IPS-18a (cell line): ENCODE results near the gene ZNF79.
A peak's percentile ranks its signal among the peaks of the same experiment; 100 is the strongest.

Experiments
- H3K27ac ChIP-seq: one replicate; pipeline ENCODE4 v1.5.1; 2013; ENCODE audit warnings: low read length
- H3K27me3 ChIP-seq: one replicate; pipeline ENCODE4 v1.6.1; 2013; ENCODE audit warnings: mild to moderate bottlenecking, low read length; ENCODE audit not compliant: control insufficient read depth, insufficient read depth
- H3K36me3 ChIP-seq: one replicate; pipeline ENCODE4 v1.6.1; 2013; ENCODE audit warnings: low read depth, low read length; ENCODE audit not compliant: control insufficient read depth
- H3K4me1 ChIP-seq: one replicate; pipeline ENCODE4 v1.6.1; 2013; ENCODE audit warnings: low read depth, low read length; ENCODE audit not compliant: control insufficient read depth
- H3K4me3 ChIP-seq: one replicate; pipeline ENCODE4 v1.5.1; 2013; ENCODE audit warnings: low read length
- H3K9ac ChIP-seq: one replicate; pipeline ENCODE4 v1.6.1; 2013; ENCODE audit warnings: mild to moderate bottlenecking, low read length, moderate library complexity
- H3K9me3 ChIP-seq: one replicate; pipeline ENCODE4 v1.6.1; 2013; ENCODE audit warnings: low read depth, low read length; ENCODE audit not compliant: control insufficient read depth

Gene ZNF79

GRCh38 chr9:127390563-127390962 is 33.6 kb upstream of the ZNF79 start:
- Histone ChIP-seq H3K9ac (no peak overlapping the region), H3K4me1 (no peaks in the 10 kb centered on the region), H3K27me3 (no peaks in the 10 kb centered on the region), H3K27ac (no peak overlapping the region), H3K9me3 (no peaks in the 10 kb centered on the region), H3K4me3 (no peak overlapping the region), H3K36me3 (no peaks in the 10 kb centered on the region)

DNA sequence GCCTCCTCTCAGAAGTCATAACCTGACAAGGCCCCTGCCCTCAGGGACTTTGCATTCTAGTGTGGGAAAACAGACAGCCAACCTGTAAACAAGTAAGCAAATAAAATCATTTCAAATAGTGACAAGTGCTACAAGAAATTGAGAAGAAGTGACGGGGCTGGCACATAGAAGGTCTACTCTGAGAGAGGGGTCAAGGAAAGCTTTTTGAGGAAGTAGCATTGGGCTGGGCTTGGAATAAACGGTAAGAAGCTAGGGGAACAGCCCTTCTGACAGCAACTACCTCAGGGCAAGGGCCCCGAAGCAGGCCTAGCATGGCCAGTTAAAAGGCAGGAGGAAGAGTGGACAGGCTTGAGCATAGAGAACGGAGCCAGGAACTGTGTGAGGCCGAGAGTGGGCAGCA is 32.0 kb upstream of the ZNF79 start:
- H3K36me3 ChIP-seq: no peaks in the 10 kb centered on the region
- H3K27me3 ChIP-seq: no peaks in the 10 kb centered on the region
- H3K4me1 ChIP-seq: peaks cover 4% of the 10 kb centered on the region
- H3K9ac ChIP-seq: no peak overlapping the region
- no peaks in the 10 kb centered on the region for H3K9me3 ChIP-seq
- H3K27ac ChIP-seq: no peak overlapping the region
- H3K4me3 ChIP-seq: no peak overlapping the region

DNA sequence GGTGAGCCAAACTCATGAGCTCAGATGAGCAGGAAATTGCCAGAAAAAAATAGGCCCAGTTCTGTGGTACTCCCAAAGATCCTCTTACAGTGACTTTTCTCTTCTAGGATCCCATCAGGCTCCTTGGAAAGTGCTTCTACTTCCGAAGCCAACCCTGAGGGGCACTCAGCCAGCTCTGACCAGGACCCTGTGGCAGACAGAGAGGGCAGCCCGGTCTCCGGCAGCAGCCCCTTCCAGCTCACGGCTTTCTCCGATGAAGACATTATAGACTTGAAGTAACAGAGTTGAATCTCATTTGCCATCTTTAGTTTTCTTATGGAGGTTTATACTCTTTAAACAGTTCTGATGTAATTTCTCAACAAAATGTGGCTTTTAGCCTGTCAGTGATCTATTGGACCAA is 31.2 kb upstream of the ZNF79 start:
- Histone ChIP-seq H3K4me3 (no peak overlapping the region), H3K36me3 (no peaks in the 10 kb centered on the region), H3K9ac (no peak overlapping the region), H3K9me3 (no peaks in the 10 kb centered on the region), H3K27me3 (no peaks in the 10 kb centered on the region), H3K27ac (no peak overlapping the region), H3K4me1 (peaks cover 4% of the 10 kb centered on the region)

DNA sequence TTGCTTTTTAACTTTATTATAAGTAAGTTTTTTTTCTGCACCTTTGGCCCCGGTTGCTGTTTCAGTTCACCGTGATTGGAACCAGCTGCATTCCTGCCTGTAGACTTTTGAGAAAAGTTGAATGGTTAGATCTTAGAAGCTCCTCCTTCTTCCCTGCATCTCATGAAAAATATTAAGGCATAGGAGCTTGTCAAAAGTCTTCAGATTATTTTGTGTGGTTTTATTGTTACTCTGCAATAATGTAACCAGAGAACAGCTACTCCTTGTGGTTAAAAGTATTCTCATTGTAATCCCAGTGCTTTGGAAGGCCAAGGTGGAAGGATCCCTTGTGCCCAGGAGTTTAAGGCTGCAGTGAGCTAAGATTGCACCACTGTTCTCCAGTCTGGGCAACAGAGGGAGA is 30.5 kb upstream of the ZNF79 start:
- Histone ChIP-seq H3K9me3 (no peaks in the 10 kb centered on the region), H3K4me3 (no peak overlapping the region), H3K9ac (no peak overlapping the region), H3K27me3 (no peaks in the 10 kb centered on the region), H3K36me3 (no peaks in the 10 kb centered on the region), H3K4me1 (peaks cover 9% of the 10 kb centered on the region), H3K27ac (no peak overlapping the region)

DNA sequence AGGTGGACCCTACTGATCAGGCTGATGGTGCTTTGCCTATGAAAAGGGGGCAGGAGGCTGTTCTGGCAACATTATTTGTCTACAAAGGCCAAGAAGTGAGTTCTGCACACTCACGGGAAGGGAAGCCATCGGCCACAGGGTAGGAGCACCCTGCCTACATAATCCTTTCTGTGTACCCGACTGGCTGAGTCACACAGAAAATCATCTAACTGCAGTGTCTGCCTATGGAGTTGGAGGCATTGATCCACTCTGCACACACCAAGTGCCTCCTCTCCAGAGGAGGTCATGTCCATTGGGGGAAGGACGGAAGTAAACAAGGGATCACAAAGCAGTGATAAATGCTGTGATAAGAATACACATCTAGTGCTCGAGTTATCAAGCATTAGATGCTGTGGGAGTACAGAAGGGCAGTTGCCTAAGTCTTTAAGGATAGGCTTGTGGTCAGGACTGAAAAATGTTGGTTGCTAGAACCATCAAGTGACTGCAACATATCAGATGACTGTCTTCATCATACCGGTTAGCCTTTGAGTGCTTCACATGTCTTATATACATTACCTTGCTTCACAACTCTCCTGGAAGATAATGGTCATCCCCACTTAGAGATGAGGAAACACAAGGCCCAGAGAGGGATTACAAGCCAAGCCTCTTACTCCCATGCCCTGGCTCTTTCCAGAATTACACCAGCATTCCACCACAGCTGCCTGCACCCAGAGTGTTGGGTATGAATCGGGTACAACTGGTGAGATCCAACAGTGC is 28.5 kb upstream of the ZNF79 start:
- Histone ChIP-seq H3K36me3 (peaks cover 2% of the 10 kb centered on the region), H3K9me3 (no peaks in the 10 kb centered on the region), H3K4me3 (peak overlapping the region; percentile 67), H3K9ac (peak overlapping the region; percentile 30), H3K4me1 (peaks cover 9% of the 10 kb centered on the region), H3K27me3 (no peaks in the 10 kb centered on the region), H3K27ac (no peak overlapping the region)

DNA sequence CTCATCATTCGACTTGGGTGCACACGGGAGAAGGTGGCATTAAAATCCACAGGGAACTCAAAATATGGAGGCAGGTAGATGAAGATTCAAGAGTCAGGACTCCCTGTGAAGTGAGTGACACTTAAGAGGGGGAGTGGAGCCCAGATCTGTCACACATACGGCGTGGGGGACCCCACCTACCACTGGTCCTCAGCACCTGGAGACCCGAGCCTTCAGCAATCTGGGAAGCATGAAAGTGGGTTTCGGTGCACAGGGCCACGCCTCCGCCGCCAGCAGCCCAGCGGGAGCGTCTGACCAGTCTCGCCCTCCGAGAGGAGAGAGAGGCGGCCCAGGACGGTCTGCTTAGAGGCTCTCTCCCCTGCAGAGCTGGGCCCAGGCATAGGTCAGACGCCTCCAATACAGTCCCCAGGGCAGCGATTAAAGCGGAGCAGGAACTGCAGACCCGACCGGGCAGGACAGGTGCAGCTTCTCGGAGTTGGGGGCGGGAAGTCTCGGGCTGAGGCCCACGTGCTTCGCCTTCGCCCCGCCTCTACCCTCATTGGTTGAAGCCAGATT is 27.9 kb upstream of the ZNF79 start:
- Histone ChIP-seq H3K27ac (no peak overlapping the region), H3K4me3 (peak overlapping the region; percentile 67), H3K9me3 (no peaks in the 10 kb centered on the region), H3K27me3 (no peaks in the 10 kb centered on the region), H3K9ac (peak overlapping the region; percentile 30), H3K36me3 (peaks cover 2% of the 10 kb centered on the region), H3K4me1 (peaks cover 9% of the 10 kb centered on the region)

GRCh38 chr9:127396808-127397645 is 27.2 kb upstream of the ZNF79 start, which contains the start of gene SLC2A8:
Gene SLC2A8 (plus strand): TSS chr9:127397169. CDS start chr9:127397231, 62 bp downstream.
- Histone ChIP-seq H3K27me3 (no peaks in the 10 kb centered on the region), H3K27ac (no peak within 1 kb of the TSS)

DNA sequence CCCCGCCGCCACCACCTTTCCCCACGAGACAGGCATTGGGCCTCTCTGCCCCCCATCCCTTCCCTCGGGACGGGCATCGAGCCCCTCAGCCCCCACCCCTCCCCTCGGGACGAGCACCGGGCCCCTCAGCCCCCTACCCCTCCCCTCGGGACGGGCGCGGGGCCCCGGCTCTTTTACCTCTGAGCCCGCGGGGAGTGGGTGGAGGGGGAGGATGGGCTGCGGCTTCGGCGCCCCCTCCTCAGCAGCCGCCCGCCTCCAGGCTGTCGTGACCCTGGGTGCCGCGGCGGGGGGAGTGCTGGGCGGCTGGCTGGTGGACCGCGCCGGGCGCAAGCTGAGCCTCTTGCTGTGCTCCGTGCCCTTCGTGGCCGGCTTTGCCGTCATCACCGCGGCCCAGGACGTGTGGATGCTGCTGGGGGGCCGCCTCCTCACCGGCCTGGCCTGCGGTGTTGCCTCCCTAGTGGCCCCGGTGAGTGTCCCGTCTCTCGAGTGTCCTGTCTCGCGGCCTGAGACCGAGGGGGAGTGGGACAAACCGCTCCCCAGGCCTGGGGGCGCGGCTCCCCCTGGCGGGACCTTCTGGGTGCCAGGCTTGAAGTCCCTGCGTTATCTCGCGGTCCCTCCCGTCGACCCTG is 26.4 kb upstream of the ZNF79 start:
- Histone ChIP-seq H3K4me1 (peaks cover 9% of the 10 kb centered on the region), H3K36me3 (peaks cover 2% of the 10 kb centered on the region), H3K27ac (no peak overlapping the region), H3K4me3 (peak overlapping the region; percentile 48), H3K9me3 (no peaks in the 10 kb centered on the region), H3K9ac (peak overlapping the region; percentile 41), H3K27me3 (no peaks in the 10 kb centered on the region)

More at GRCh38 chr9:127396808-127397645, 27.2 kb upstream of the ZNF79 start, which contains the start of gene SLC2A8:
- peak within 1 kb of the TSS; percentile 67 for H3K4me3 ChIP-seq
- H3K36me3 ChIP-seq: peaks cover 2% of the 10 kb centered on the region
- H3K4me1 ChIP-seq: peaks cover 9% of the 10 kb centered on the region
- no peaks in the 10 kb centered on the region for H3K9me3 ChIP-seq
- H3K9ac ChIP-seq: peak within 1 kb of the TSS; percentile 41

- Histone ChIP-seq H3K9me3 (no peaks in the 10 kb centered on the region), H3K4me1 (peaks cover 9% of the 10 kb centered on the region), H3K36me3 (peaks cover 2% of the 10 kb centered on the region), H3K27me3 (no peaks in the 10 kb centered on the region), H3K4me3 (peak overlapping the region; percentile 48), H3K27ac (no peak overlapping the region), H3K9ac (no peak overlapping the region)
These were observed 25.9 kb upstream of the ZNF79 start for GRCh38 chr9:127398275-127398647.

GRCh38 chr9:127398715-127399400 is 25.3 kb upstream of the ZNF79 start:
- peak overlapping the region; percentile 48 for H3K4me3 ChIP-seq

More at GRCh38 chr9:127398715-127399400, 25.3 kb upstream of the ZNF79 start:
- no peak overlapping the region for H3K9ac ChIP-seq
- peaks cover 9% of the 10 kb centered on the region for H3K4me1 ChIP-seq
- H3K36me3 ChIP-seq: peaks cover 2% of the 10 kb centered on the region
- no peaks in the 10 kb centered on the region for H3K27me3 ChIP-seq
- no peak overlapping the region for H3K27ac ChIP-seq
- no peaks in the 10 kb centered on the region for H3K9me3 ChIP-seq
